ENCODE results near the gene POLR3H.

GRCh38 chr22:41522813-41523212, 21.5 kb downstream of the POLR3H start:
- TF ChIP-seq CTCF (optimal IDR thresholded peaks at IDR 0.05 in 1 of 3, IDR thresholded peaks at IDR 0.05 in 1 of 3, conservative IDR thresholded peaks at IDR 0.05 in 1 of 3; ENCODE audit: extremely low read depth in 1 of 3, insufficient read depth in 2 of 3, low read length in 3 of 3), result no peak
- TF ChIP-seq EZH2 (IDR thresholded peaks at IDR 0.05; ENCODE audit: low read length), result no peak
